HEK293T (cell line): ENCODE data around the gene ATG2A.

Experiments
- CTCF ChIA-PET: fragments of 350-600 bp; formaldehyde crosslinking; extraction: SDS; loops from one replicate; lab custom pipeline; 2021; ENCODE audit warnings: antibody characterized with exemption, inconsistent platforms; lab: Yijun Ruan, JAX
- POLR2A ChIA-PET: fragments of 350-600 bp; formaldehyde crosslinking; extraction: SDS; loops from one replicate; lab custom pipeline; 2020; ENCODE audit warnings: antibody characterized with exemption, inconsistent platforms; lab: Yijun Ruan, JAX
- DNase-seq: peaks from one replicate; pipeline ENCODE4 v3.0.0; 2012; ENCODE audit warnings: mixed read lengths; ENCODE audit errors: extremely low spot score
- ARNT ChIP-seq: fragments of 450-650 bp; IDR thresholded peaks from 2 replicates; pipeline ENCODE4 v1.6.1; 2017; ENCODE audit warnings: mild to moderate bottlenecking
- BHLHE40 ChIP-seq: fragments of 450-650 bp; IDR thresholded peaks from 2 replicates; pipeline ENCODE4 v1.6.1; 2016; ENCODE audit warnings: mild to moderate bottlenecking, moderate library complexity, borderline replicate concordance
- CTBP1 ChIP-seq: fragments of 450-650 bp; IDR thresholded peaks from 2 replicates; pipeline ENCODE4 v1.6.1; 2016; ENCODE audit warnings: borderline replicate concordance
- ELF4 ChIP-seq: fragments of 450-650 bp; IDR thresholded peaks from 2 replicates; pipeline ENCODE4 v1.6.1; 2017; ENCODE audit warnings: antibody characterized with exemption
- FOXA1 ChIP-seq: fragments of 450-650 bp; IDR thresholded peaks from 2 replicates; pipeline ENCODE4 v1.6.1; 2016; ENCODE audit warnings: mild to moderate bottlenecking
- FOXK2 ChIP-seq: fragments of 450-650 bp; IDR thresholded peaks from 2 replicates; pipeline ENCODE4 v1.6.1; 2016; ENCODE audit warnings: mild to moderate bottlenecking
- FOXM1 ChIP-seq: fragments of 450-650 bp; IDR thresholded peaks from 2 replicates; pipeline ENCODE4 v1.6.1; 2017; ENCODE audit warnings: mild to moderate bottlenecking, borderline replicate concordance
- HDGF ChIP-seq: fragments of 450-650 bp; IDR thresholded peaks from 2 replicates; pipeline ENCODE4 v1.6.1; 2017; ENCODE audit warnings: antibody characterized with exemption, borderline replicate concordance
- L3MBTL2 ChIP-seq: fragments of 450-650 bp; conservative IDR thresholded peaks from 2 replicates; pipeline ENCODE4 v1.6.1; 2016; ENCODE audit warnings: mild to moderate bottlenecking
- LEF1 ChIP-seq: fragments of 450-650 bp; IDR thresholded peaks from 2 replicates; pipeline ENCODE4 v1.6.1; 2017; ENCODE audit warnings: mild to moderate bottlenecking, borderline replicate concordance
- NFRKB ChIP-seq: fragments of 450-650 bp; IDR thresholded peaks from 2 replicates; pipeline ENCODE4 v1.6.1; 2016; ENCODE audit warnings: mild to moderate bottlenecking, moderate library complexity
- SP1 ChIP-seq: fragments of 450-650 bp; IDR thresholded peaks from 2 replicates; pipeline ENCODE4 v1.6.1; 2017
- SUZ12 ChIP-seq: fragments of 450-650 bp; IDR thresholded peaks from 2 replicates; pipeline ENCODE4 v1.6.1; 2016; ENCODE audit warnings: mild to moderate bottlenecking
- TARDBP ChIP-seq: fragments of 450-650 bp; IDR thresholded peaks from 2 replicates; pipeline ENCODE4 v1.6.1; 2016
- ZNF384 ChIP-seq: fragments of 450-650 bp; IDR thresholded peaks from 2 replicates; pipeline ENCODE4 v1.6.1; 2016
- TF ChIP-seq, protein P1 (sequence below): fragments of 450-650 bp; IDR thresholded peaks from 2 replicates; pipeline ENCODE4 v1.6.1; 2016

Gene ATG2A

DNA sequence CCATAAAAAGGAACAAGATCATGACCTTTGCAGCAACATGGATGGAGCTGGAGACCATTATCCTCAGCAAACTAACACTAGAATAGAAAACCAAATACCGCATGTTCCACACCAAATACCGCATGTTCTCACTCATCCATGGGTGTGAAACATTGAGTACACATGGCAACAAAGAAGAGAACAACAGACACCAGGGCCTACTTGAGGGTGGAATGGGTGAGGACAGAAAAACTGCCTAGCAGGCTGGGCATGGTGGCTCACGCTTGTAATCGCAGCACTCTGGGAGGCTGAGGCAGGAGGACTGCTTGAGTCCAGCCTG, 50.9 kb downstream of the ATG2A start:
- TF ChIP-seq FOXK2 (no peak), HDGF (no peak), ELF4 (no peak), TARDBP (no peak), CTBP1 (no peak), LEF1 (no peak), FOXM1 (no peak), FOXA1 (no peak), NFRKB (no peak), SUZ12 (no peak), SP1 (no peak), ARNT (no peak), L3MBTL2 (no peak), BHLHE40 (no peak), ZNF384 (no peak)
- TF ChIP-seq, protein P1, sequence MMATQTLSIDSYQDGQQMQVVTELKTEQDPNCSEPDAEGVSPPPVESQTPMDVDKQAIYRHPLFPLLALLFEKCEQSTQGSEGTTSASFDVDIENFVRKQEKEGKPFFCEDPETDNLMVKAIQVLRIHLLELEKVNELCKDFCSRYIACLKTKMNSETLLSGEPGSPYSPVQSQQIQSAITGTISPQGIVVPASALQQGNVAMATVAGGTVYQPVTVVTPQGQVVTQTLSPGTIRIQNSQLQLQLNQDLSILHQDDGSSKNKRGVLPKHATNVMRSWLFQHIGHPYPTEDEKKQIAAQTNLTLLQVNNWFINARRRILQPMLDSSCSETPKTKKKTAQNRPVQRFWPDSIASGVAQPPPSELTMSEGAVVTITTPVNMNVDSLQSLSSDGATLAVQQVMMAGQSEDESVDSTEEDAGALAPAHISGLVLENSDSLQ: no peak
- DNase-seq: no peak
- CTCF ChIA-PET: interaction anchor here (1.7 kb wide), 1 partner anchor 22 kb away, joined by 8 read pairs; no protein-coding TSS in a partner anchor
- POLR2A ChIA-PET: interaction anchor here (5.2 kb wide), 1 partner anchor 11 kb away, joined by 26 read pairs; the partner anchor contains the start of gene EHD1

DNA sequence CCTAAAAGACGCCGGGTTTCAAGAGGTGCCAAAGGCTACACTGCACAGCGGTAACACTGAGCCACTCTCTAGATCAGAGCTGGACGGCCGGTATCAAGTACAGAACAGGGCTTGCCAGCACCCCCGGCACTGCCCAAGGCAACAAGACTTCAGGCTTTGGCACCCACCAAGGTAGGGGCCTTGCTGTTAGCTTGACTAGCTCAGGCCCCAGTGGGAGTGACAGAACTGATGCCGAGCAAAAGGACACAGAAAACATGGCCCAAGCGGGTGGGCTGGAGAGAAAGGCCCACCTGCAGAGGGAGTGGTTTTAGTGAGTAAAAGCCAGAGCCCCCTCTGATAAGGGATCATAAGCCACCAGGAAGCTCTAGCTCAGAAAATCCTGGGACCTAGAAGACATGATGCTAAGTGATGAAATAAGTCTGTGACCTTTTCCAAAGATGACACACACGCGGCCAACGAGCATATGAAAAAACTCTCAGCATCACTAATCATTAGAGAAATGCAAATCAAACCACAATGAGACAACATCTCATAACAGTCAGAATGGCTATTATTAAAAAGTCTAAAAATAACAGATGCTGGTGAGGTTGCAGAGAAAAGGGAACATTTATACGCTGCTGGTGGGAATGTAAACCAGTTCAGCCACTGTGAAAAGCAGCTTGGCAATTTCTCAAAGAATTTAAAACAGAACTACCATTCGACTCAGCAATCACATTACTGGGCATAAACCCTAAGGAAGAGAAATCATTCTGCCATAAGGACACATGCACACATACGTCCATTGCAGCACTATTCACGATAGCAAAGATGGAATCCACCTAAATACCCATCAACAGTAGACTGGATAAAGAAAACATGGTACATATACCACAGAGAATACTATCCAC, 51.5 kb downstream of the ATG2A start:
- TF ChIP-seq LEF1 (no peak), FOXA1 (no peak), FOXM1 (no peak), NFRKB (no peak), ZNF384 (no peak), TARDBP (no peak), FOXK2 (no peak), BHLHE40 (no peak), L3MBTL2 (no peak), CTBP1 (no peak), HDGF (no peak), ELF4 (no peak), SP1 (no peak), SUZ12 (no peak), ARNT (no peak)
- TF ChIP-seq, protein P1: no peak
- POLR2A ChIA-PET: interaction anchor here (1.0 to 5.2 kb wide), 2 partner anchors 11 to 22 kb away, joined by 3 to 26 read pairs; partner anchors contain the start of gene EHD1
- CTCF ChIA-PET: interaction anchor here (1.1 to 1.9 kb wide), 3 partner anchors 13 to 247 kb away, joined by 4 to 8 read pairs (median 4); partner anchors contain the start of gene EHD1
- DNase-seq: no peak

DNA sequence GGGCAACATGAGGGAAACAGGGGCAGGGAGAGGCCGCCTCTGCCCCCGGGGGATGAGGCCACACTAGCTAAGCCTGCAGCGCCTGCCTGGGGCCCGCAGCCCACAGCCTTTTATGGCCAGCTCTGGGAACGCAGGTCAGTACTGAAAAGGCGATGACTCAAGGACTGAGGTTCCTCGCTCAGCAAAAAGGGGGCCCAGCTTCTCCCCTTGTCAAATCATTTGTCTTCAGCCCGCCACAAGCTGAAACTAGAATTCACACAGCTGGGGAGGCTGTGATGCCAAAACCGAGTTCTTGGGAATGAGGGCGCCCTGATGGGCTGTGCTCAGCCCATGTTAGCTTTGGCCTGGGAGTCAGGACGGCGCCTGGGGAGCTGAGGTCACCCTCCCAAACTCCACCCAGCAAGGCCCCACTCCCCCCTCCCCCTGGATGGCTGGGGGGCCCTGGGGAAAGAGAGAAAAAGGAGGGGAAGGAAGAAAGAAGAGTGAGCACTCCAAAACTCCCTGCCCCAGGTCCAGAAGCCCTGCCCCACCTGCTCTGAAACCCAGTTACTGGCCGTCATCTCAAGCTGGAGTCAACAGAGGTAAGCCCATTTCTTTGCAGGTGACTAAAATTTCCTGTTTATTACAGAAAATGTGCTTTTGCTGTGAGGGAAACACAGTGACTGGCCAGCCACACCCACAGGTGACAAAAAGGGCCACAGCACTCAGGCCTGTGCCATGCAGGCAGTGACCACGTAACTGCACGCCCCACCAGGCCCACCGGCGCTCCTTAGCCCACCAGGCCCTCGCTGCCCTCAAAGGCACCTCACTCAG, 52.3 kb downstream of the ATG2A start:
- TF ChIP-seq SUZ12 (no peak), HDGF (no peak), SP1 (no peak), FOXK2 (no peak), ZNF384 (no peak), NFRKB (no peak), L3MBTL2 (no peak), FOXM1 (no peak), CTBP1 (no peak)
- CTCF ChIA-PET: interaction anchor here (1.1 to 1.9 kb wide), 6 partner anchors 9 to 248 kb away, joined by 3 to 8 read pairs (median 4); partner anchors contain the start of gene EHD1
- POLR2A ChIA-PET: interaction anchor here (1.0 to 5.2 kb wide), 2 partner anchors 12 to 23 kb away, joined by 3 to 26 read pairs; partner anchors contain the start of gene EHD1
- DNase-seq: no peak

DNA sequence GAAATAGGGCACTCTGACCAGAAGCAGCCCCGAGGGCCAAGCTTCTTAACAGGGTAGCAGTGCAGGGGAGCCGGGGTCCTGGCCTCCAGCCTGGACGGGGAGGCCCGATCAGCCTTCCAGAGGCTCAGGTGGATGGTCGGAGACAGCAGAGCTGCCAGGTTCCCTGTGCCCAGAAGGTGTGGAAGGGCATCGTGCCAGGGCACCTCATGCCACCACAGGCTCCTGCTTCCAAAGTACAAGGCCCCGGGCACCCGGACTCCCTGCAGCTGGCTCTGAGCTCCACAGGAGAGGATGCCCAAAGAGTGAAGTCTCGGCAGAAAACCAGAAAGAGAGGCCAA, 52.9 kb downstream of the ATG2A start:
- TF ChIP-seq FOXA1: no peak
- no peak for TF ChIP-seq L3MBTL2
- no peak for TF ChIP-seq HDGF
- no peak for TF ChIP-seq LEF1
- TF ChIP-seq FOXK2: no peak
- TF ChIP-seq ARNT: no peak
- CTCF ChIA-PET: interaction anchor here (1.1 to 1.9 kb wide), 4 partner anchors 8 to 24 kb away, joined by 3 to 4 read pairs (median 4); partner anchors contain the start of gene EHD1
- POLR2A ChIA-PET: interaction anchor here (1.0 to 5.2 kb wide), 2 partner anchors 13 to 24 kb away, joined by 3 to 26 read pairs; partner anchors contain the start of gene EHD1
- no peak for DNase-seq

DNA sequence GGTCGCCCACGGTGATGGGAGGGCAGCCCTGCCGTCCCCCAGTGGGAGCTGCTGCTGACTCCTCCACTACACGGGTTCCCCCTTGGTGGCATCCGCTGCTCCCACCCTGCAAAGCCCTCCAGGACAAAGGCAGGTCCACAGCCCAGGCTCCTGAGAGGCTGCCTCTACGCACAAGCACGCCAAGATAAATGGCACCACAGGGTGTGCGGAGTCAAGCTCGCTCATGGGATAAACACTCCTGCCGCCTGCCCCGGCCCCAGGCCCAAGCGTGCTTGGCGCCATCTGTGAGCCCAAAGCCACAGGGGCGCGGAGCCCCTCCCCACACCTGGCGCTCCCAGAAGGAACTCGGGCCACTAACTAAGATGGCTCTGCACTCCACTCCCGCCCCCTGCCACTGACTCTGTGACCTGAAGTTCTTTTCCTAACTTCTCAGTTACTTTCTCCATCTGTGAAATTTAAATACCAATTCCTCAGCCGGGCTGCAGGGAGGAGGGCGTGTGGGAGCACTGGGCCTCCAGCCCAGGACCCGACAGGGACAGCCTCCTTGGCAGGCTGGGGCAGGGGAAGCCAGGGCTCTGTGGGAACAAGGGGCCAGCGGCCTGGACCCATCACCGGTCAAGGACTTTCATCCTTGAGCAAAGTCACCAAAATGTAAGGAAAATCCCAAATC, 53.5 kb downstream of the ATG2A start:
- no peak for DNase-seq
- POLR2A ChIA-PET: interaction anchor here (5.2 kb wide), 1 partner anchor 13 kb away, joined by 26 read pairs; the partner anchor contains the start of gene EHD1
- CTCF ChIA-PET: interaction anchor here (1.1 to 1.9 kb wide), 4 partner anchors 8 to 24 kb away, joined by 3 to 4 read pairs (median 4); partner anchors contain the start of gene EHD1
- TF ChIP-seq LEF1 (no peak), ELF4 (no peak), TARDBP (no peak), FOXK2 (no peak), NFRKB (no peak), L3MBTL2 (no peak), SP1 (no peak), ZNF384 (no peak), CTBP1 (no peak), FOXM1 (no peak), SUZ12 (no peak), HDGF (no peak)
- TF ChIP-seq, protein P1: no peak
